HCT116 (cell line): ENCODE results near the gene POLA2. TPM values are rescaled to one million over a fixed set of nuclear protein-coding genes. Genes with fewer than 3 reads are reported as not detected.

Experiments used
- ATAC-seq: fragments of 200-7000 bp; cut with Tn5 transposase; 2 replicates; pipeline ENCODE4 v1.9.1; 2020; ENCODE audit warnings: mild to moderate bottlenecking, moderate library complexity
- BruUV-seq: library from RNA; stranded (reverse); fragments of 400-500 nt; replicated peaks from 2 replicates; lab custom pipeline; 2021; lab: Mats Ljungman, UMichigan
- CTCF ChIA-PET: fragments of 300-600 bp; sonication (Branson Sonifier 250); formaldehyde crosslinking; loops from one replicate; lab custom pipeline; 2021; ENCODE audit warnings: antibody characterized with exemption; lab: Charles Lee
- POLR2A ChIA-PET: fragments of 300-600, 350-600 bp; sonication (Branson Sonifier 250); formaldehyde crosslinking; loops from one replicate; lab custom pipeline; 2021; ENCODE audit warnings: antibody characterized with exemption; lab: Charles Lee
- RAD21 ChIA-PET, 2 experiments: fragments of 300-600 bp; sonication (Branson Sonifier 250); formaldehyde crosslinking; loops; one replicate each; lab custom pipeline; 2023; ENCODE audit warnings: low total read pairs in 2 of 2; ENCODE audit not compliant: uncharacterized antibody in 2 of 2, unreplicated experiment in 2 of 2, low non-redundant PET in 1 of 2; lab: Charles Lee
- DNase-seq: peaks from one replicate; pipeline ENCODE4 v3.0.0-alpha.2; 2010; ENCODE audit warnings: low read depth, low spot score
- H2AFZ ChIP-seq: fragments of 200-600 bp; shearing (Covaris generic), sonication (generic); 2 replicates; pipeline ENCODE4 v1.6.1; 2017; ENCODE audit warnings: low read depth, mixed run types, mixed read lengths, antibody characterized with exemption, low read length; ENCODE audit not compliant: poor library complexity, severe bottlenecking
- H3K27ac ChIP-seq: 2 replicates; pipeline ENCODE4 v1.5.1; 2012; ENCODE audit warnings: low read depth, low read length
- H3K27me3 ChIP-seq: fragments of 200-600 bp; sonication (generic); 2 replicates; pipeline ENCODE4 v1.6.1; 2016; ENCODE audit warnings: mixed run types, low read length, mixed read lengths; ENCODE audit not compliant: insufficient read depth
- H3K36me3 ChIP-seq, 2 experiments: fragments of 200-500 bp in 1 of 2; fragments of 200-600 bp in 1 of 2; sonication (Bioruptor generic) in 1 of 2; sonication (generic) in 1 of 2; 2 replicates each; pipeline versions ENCODE4 v1.5.1 to v1.6.1; 2014 to 2016; ENCODE audit warnings: low read length in 2 of 2, inconsistent platforms in 1 of 2, mixed read lengths in 1 of 2, mixed run types in 1 of 2; ENCODE audit not compliant: insufficient read depth in 2 of 2, control insufficient read depth in 1 of 2
- H3K4me1 ChIP-seq, 2 experiments: fragments of 200-600 bp in 1 of 2; sonication (generic) in 1 of 2; 2 replicates each; pipeline versions ENCODE4 v1.5.1 to v1.6.1; 2012 to 2017; ENCODE audit warnings: low read length in 2 of 2, inconsistent platforms in 1 of 2, mild to moderate bottlenecking in 1 of 2, mixed read lengths in 1 of 2, mixed run types in 1 of 2, moderate library complexity in 1 of 2; ENCODE audit not compliant: insufficient read depth in 2 of 2, control insufficient read depth in 1 of 2
- H3K4me2 ChIP-seq: fragments of 200-600 bp; sonication (generic); 2 replicates; pipeline ENCODE4 v1.6.1; 2017; ENCODE audit warnings: mixed run types, low read length, mixed read lengths
- H3K4me3 ChIP-seq, 2 experiments: fragments of 200-600 bp in 1 of 2; sonication (generic) in 1 of 2; replicated peaks in 1 of 2; 2 replicates each; pipeline ENCODE4 v1.5.1; 2011 to 2016; ENCODE audit warnings: low read length in 2 of 2, control low read depth in 1 of 2, low read depth in 1 of 2, mild to moderate bottlenecking in 1 of 2, mixed read lengths in 1 of 2, mixed run types in 1 of 2
- H3K79me2 ChIP-seq: fragments of 200-600 bp; sonication (generic); 2 replicates; pipeline ENCODE4 v1.6.1; 2017; ENCODE audit warnings: mild to moderate bottlenecking, mixed run types, low read length, moderate library complexity, mixed read lengths; ENCODE audit not compliant: insufficient read depth
- H3K9ac ChIP-seq: fragments of 200-600 bp; sonication (generic); 2 replicates; pipeline ENCODE4 v1.6.1; 2016; ENCODE audit warnings: low read length, mixed read lengths
- H3K9me2 ChIP-seq: fragments of 200-600 bp; sonication (generic), shearing (Covaris generic); 2 replicates; pipeline ENCODE4 v1.6.1; 2017; ENCODE audit warnings: mixed run types, mild to moderate bottlenecking, moderate library complexity; ENCODE audit not compliant: insufficient read depth
- H3K9me3 ChIP-seq, 2 experiments: fragments of 200-500 bp in 1 of 2; fragments of 200-600 bp in 1 of 2; sonication (Bioruptor generic) in 1 of 2; sonication (generic) in 1 of 2; 2 replicates each; pipeline ENCODE4 v1.6.1; 2014 to 2017; ENCODE audit warnings: low read length in 2 of 2, mixed read lengths in 2 of 2, inconsistent platforms in 1 of 2, low read depth in 1 of 2, mild to moderate bottlenecking in 1 of 2, mixed run types in 1 of 2, moderate library complexity in 1 of 2; ENCODE audit not compliant: control insufficient read depth in 1 of 2, insufficient read depth in 1 of 2
- H4K20me1 ChIP-seq: fragments of 200-600 bp; sonication (generic), shearing (Covaris generic); 2 replicates; pipeline ENCODE4 v1.6.1; 2017; ENCODE audit warnings: mixed run types, mild to moderate bottlenecking, moderate library complexity; ENCODE audit not compliant: insufficient read depth
- ZFX ChIP-seq: fragments of 450-650 bp; IDR thresholded peaks from 2 replicates; pipeline ENCODE4 v1.6.1; 2017
- intact Hi-C: fragments of 100-400 bp; cut with micrococcal nuclease; formaldehyde crosslinking; loops from 2 replicates; pipeline ENCODE4 v1.10.0; 2022
- total RNA-seq: library from RNA; stranded (reverse); gene quantifications from one replicate; pipeline ENCODE4 v1.2.1, GENCODE V29; 2021; ENCODE audit not compliant: unreplicated experiment

POLA2 gene
- total RNA-seq, 1 experiment from 2014 or later, result 20.0 TPM

DNA sequence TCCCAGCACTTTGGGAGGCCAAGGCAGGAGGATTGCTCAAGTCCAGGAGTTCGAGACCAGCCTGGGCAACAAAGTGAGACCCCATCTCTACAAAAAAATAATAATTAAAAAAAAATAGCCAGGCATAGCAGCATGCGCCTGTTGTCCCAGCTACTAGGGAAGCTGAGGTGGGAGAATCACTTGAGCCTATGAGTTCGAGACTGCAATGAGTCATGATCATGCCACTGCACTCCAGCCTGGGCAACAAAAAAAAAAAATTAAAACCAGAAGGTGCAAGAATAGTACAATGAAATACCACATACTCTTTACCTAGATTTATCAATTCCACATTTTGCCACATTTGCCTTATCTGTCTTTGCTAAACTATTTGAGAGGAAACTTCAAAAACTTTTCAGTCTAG lies 80.1 kb downstream of the POLA2 start:
- Histone ChIP-seq H3K79me2 (peaks cover 43% of the 10 kb centered on the region), H4K20me1 (peaks cover 8% of the 10 kb centered on the region; the same call in 1 of the 2 replicates), H3K4me3 (no peak overlapping the region), H3K9me3 (no peaks in the 10 kb centered on the region), H2AFZ (no peak overlapping the region), H3K27me3 (no peaks in the 10 kb centered on the region), H3K4me1 (no peaks in the 10 kb centered on the region), H3K27ac (no peak overlapping the region), H3K9me2 (no peaks in the 10 kb centered on the region), H3K9ac (no peak overlapping the region), H3K4me2 (no peak overlapping the region), H3K36me3 (peaks cover 59 to 62% of the 10 kb centered on the region in 2 experiments)
- ChIA-PET POLR2A (no interaction called here), CTCF (interaction anchor here (1.4 to 1.6 kb wide), 2 partner anchors 10 to 12 kb away, joined by 4 read pairs; no protein-coding TSS in a partner anchor)
- DNase-seq (no peak), ATAC-seq (no peak)
- intact Hi-C loops, result no loop called here
- no TSS peak for BruUV-seq
- no peak for TF ChIP-seq ZFX
- TF ChIP-seq, all 23 proteins: peak for 0
- RAD21 ChIA-PET, result no interaction called here

Other genes with a start within 250 kb of the POLA2 start
- 68.7 TPM for gene ARL2, start 247.8 kb upstream of the POLA2 start, total RNA-seq
- 16.8 TPM for gene SNX15, start 234.5 kb upstream of the POLA2 start, total RNA-seq
- 36.9 TPM for gene SAC3D1, start 220.8 kb upstream of the POLA2 start, total RNA-seq
- not detected for gene NAALADL1, start 203.4 kb upstream of the POLA2 start, total RNA-seq
- 72.1 TPM for gene CDCA5, start 177.9 kb upstream of the POLA2 start, total RNA-seq
- gene ZFPL1, start 177.7 kb upstream of the POLA2 start, total RNA-seq, result 35.3 TPM
- gene VPS51, start 165.7 kb upstream of the POLA2 start, total RNA-seq, result 89.5 TPM
- gene TM7SF2, start 150.1 kb upstream of the POLA2 start, total RNA-seq, result 52.9 TPM
- gene ZNHIT2, start 144.3 kb upstream of the POLA2 start, total RNA-seq, result 18.8 TPM
- 1,073 TPM for gene FAU, start 139.8 kb upstream of the POLA2 start, total RNA-seq
- 77.5 TPM for gene MRPL49, start 139.6 kb upstream of the POLA2 start, total RNA-seq
- gene SYVN1, start 127.4 kb upstream of the POLA2 start, total RNA-seq, result 45.9 TPM
- 1.2 TPM for gene SPDYC, start 91.7 kb upstream of the POLA2 start, total RNA-seq
- gene CAPN1, start 80.0 kb upstream of the POLA2 start, total RNA-seq, result 279 TPM
- gene CDC42EP2, start 52.9 kb downstream of the POLA2 start, total RNA-seq, result 15.4 TPM
- gene DPF2, start 71.9 kb downstream of the POLA2 start, total RNA-seq, result 72.0 TPM
- gene TIGD3, start 92.8 kb downstream of the POLA2 start, total RNA-seq, result 2.4 TPM
- gene SLC25A45, start 120.7 kb downstream of the POLA2 start, total RNA-seq, result 3.9 TPM
- 35.8 TPM for gene FRMD8, start 124.7 kb downstream of the POLA2 start, total RNA-seq
- gene NEAT1, start 160.8 kb downstream of the POLA2 start, total RNA-seq, result 564 TPM
- gene MALAT1, start 237.1 kb downstream of the POLA2 start, total RNA-seq, result 6,000 TPM